ENCODE data around the gene MYRFL.
"Not testable (repeated sequence)": the region's sequence is repeated elsewhere in the genome, so short reads cannot be mapped to it uniquely, and the experiment has no call there.

The MYRFL gene

DNA sequence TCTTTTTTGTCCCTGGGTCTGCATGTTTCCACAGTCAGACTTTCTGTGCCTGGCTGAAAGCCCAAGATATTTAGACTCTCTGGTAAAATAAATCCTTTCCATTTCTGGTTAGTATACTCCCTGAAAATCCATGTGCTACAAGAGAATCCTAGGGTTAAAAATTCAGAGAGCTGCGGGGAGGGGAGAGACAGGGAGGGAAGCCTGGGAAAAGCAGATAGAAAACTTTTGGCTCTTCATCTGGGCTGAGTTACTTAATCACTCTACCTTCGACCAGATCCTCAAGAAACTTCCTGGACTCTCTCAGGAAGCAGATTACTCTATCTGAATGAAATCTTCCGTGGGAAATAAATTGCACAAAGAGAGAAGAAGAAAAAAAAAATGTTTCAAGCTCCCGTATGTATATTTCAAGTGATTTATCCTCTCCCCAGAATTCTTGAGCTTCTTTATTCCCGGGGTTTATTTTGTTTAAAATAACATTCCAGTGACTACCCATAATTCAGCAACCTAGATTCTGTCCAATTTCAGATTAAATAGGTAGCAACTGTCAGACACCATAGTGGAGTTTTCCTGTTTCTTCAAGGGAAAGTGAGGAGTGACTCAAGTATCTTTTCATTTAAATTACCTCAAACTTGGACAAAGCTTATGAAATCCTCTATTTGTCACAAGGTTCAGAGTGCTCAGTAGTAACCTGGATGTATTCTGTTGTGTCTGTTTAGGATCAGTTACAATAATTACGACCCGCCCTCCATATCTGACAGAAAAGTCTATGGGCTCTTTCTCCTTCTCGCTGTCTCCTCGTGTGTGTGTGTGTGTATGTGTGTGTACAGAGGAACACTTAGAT, 163.7 kb downstream of the MYRFL start:
- no peak for DNase-seq (ENCODE audit: low spot score)

- DNase-seq (ENCODE audit: low spot score) = no peak
Measured at GRCh38 chr12:69991690-69992288, 166.8 kb downstream of the MYRFL start.

DNA sequence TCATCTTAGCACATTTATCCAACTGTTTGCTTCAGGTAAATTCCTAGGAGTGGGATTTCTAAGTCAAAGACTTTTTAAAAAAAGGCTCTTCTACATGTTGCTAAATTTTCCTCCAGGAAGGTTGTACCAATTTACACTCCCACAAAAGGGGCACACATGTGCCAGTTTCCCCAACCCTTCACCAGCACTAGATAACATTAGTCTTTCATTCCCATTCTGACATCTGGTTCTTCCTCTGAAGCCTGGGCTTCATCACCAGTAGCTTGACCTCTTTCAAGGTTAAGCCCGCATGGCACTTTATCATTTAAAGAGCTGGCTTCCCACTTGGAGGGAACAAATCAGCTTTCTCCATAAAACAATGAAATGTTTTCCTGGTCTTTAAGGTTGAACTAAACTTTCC, 168.4 kb downstream of the MYRFL start:
- no peak for DNase-seq (ENCODE audit: low spot score)

- not testable (repeated sequence) for DNase-seq (ENCODE audit: low spot score)
Measured at GRCh38 chr12:69994086-69994485, 169.1 kb downstream of the MYRFL start.

- DNase-seq (ENCODE audit: low spot score) = peak; percentile 26
Measured at GRCh38 chr12:69994724-69995173, 169.7 kb downstream of the MYRFL start.

GRCh38 chr12:69996241-69996640, 171.2 kb downstream of the MYRFL start:
- DNase-seq (ENCODE audit: low spot score) = no peak

DNA sequence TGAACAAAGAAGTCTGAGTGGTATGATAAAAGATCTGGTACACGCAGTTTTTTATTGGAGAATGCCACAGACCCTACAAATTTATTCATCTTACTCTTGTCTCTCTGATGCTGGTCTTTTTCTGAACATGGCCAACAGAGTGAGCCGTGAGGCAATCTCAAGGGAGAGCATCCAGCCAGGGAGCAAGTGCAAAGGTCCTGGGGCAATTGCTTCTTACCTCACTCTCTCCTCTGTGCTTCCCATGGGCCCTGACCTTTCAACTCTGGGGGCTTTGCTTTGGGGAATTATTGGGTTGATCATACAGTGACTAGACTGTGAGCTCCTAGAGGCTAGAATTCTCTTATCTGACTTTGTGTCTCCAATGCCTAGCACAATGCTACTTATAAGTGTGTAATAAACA, 171.7 kb downstream of the MYRFL start:
- DNase-seq (ENCODE audit: low spot score) = no peak

DNA sequence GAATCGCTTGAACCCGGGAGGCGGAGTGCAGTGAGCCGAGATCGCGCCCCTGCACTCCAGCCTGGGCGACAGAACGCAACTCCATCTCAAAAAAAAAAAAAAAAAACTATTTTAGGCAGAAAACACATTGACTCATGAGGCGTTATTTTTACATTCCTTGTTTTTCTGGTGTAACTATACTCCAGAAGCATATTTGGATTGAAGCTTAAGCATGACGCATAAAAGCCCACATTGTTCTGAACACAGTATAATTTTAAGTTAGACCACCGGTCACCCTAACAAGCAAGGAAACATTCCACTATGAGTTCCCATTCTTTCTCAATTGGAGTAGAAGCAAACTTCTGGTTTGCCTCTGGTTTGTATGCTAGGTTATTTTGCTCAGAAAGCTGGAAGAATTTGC, 173.0 kb downstream of the MYRFL start:
- no peak for DNase-seq (ENCODE audit: low spot score)

DNA sequence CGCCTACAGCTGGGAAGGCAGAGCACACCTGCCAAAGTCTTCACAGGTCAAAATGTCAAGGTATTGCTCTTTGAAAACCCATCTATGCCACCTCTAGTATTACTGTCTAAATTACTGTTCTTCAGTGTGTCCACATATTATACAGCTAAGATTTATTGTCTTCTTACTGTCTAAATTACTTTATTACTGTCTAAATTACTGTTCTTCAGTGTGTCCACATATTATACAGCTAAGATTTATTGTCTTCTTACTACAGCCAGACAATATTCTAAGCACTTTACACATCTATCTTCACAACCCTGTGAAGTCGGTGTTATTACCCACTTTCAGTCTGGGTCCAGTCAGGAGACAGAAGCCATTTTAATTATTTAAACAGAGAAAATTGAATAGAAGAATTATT, 173.9 kb downstream of the MYRFL start:
- DNase-seq (ENCODE audit: low spot score) = no peak

- DNase-seq (ENCODE audit: low spot score) = no peak
Measured at GRCh38 chr12:69999561-69999960, 174.5 kb downstream of the MYRFL start.

DNA sequence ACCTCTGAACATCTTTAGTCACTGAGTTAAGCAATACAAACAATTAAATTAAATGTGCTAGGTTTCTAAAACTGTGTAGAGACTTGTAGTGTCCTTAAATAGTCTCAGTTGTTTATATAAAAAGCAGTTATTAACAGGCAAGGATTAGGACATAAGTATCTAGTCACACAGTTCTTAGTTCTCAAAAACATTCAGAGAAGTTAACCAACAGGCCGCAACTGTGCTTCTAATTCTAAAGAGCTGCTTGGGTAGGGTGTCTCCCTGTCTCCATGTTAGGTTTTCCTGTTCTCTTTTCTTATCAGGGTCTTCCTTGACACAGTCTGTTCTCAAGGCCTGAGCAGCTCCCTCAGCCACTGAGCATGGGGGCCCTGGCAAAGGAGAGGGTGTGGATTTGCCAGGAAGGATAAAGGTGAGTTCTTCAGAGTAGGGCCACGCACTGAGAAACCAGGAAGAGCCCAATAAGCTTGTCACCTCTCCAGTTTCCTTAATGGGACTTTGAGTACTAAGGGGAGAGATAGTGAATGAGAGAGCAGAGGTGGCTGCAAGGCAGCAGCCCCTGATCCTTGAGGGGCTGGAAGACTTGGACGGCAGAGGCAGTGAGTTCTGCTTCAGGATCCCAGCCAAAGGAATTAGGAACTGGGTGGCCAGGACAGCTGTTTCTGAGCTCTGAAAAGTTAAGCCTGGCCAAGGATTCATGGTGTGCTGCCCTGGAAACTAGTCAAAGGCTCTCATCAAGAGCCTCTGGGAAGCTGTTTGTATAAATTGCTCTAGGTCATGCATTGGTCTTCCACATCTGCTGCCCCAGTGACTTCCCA, 177.3 kb downstream of the MYRFL start:
- DNase-seq (ENCODE audit: low spot score) = no peak

GRCh38 chr12:70002912-70003255, 177.9 kb downstream of the MYRFL start:
- no peak for DNase-seq (ENCODE audit: low spot score)

DNA sequence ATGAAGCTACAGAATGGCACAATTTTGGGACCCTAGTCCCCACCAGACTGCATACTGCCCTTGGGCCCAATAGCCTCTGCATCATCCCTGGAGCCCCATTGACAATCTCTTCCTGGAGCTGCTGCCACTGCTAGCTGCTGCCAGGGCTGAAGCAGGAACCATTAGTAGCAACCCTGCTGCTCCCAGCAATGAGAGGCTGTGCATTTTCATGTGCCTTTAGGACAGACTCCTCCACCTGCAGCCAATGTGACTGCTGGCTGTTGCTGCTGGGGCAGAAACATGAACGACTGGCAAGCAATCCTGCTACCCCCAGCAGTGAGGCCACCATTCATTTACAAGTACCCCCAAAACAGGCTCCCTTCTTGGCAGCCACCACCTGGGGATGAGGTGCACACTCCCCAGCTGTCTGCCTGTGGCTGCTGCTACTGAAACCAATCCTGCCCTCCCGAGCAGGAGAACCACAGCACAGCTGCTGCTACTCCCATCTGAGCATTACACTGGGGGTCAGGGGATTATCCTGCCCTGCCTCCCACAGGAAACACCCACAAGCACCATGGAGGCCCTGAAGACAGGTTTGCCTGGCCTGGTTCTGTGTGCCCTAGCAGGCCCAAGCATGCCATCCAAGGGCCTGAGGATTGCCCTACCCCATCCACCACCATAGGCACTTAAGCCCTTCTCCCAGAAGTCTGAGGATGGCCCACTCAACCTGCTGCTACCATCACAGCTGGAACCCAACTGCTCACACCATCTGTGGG, 181.0 kb downstream of the MYRFL start:
- DNase-seq (ENCODE audit: low spot score) = no peak

GRCh38 chr12:70006619-70006973, 181.6 kb downstream of the MYRFL start:
- DNase-seq (ENCODE audit: low spot score) = no peak

DNA sequence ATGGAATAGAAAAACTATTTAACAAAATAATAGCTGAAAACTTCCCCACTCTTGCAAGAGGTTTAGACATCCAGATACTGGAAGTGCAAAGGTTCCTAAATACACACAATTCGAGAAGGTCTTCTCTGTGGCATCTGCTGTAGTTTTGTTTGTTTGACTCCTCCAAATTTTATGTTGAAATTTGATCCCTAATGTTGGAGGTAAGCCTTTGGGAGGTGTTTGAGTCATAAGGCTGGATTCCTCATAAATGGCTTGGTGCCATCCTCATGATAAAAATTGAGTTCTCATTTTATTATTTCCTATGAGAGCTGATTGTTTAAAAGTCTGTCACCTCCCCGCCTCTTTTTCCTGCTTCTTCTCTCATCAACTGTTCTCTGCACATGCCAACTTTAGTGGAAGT, 182.7 kb downstream of the MYRFL start:
- no peak for DNase-seq (ENCODE audit: low spot score)
